Astrocyte (in vitro differentiated cells and primary cell): ENCODE data around the gene CLASP1. TPM values are rescaled to one million over a fixed set of nuclear protein-coding genes. Genes with fewer than 3 reads are reported as not detected.

Source experiments
- DNase-seq: peaks from one replicate; pipeline ENCODE4 v3.0.0-alpha.2; 2010; ENCODE audit warnings: low read depth
- FAIRE-seq: peaks from 2 replicates; lab custom pipeline; 2011; peaks lifted over from hg19 to GRCh38; lab: Jason Lieb, UNC
- H2AFZ ChIP-seq: 2 replicates; pipeline ENCODE4 v1.6.0; 2012; ENCODE audit warnings: low read depth, low read length, inconsistent platforms
- H3K27ac ChIP-seq: 2 replicates; pipeline ENCODE4 v1.5.1; 2011; ENCODE audit warnings: low read depth, low read length, inconsistent platforms
- H3K27me3 ChIP-seq: 2 replicates; pipeline ENCODE4 v1.6.0; 2011; ENCODE audit warnings: low read length, inconsistent platforms; ENCODE audit not compliant: insufficient read depth
- H3K36me3 ChIP-seq: 2 replicates; pipeline ENCODE4 v1.5.1; 2011; ENCODE audit warnings: low read length, inconsistent platforms; ENCODE audit not compliant: insufficient read depth
- H3K4me1 ChIP-seq: 2 replicates; pipeline ENCODE4 v1.5.1; 2011; ENCODE audit warnings: low read length, inconsistent platforms; ENCODE audit not compliant: insufficient read depth
- H3K4me2 ChIP-seq: 2 replicates; pipeline ENCODE4 v1.6.0; 2012; ENCODE audit warnings: low read length, inconsistent platforms
- H3K4me3 ChIP-seq: 2 replicates; pipeline ENCODE4 v1.5.1; 2011; ENCODE audit warnings: low read depth, mild to moderate bottlenecking, low read length, inconsistent platforms; ENCODE audit not compliant: insufficient read depth
- H3K79me2 ChIP-seq: 2 replicates; pipeline ENCODE4 v1.6.0; 2012; ENCODE audit warnings: mild to moderate bottlenecking, low read length, inconsistent platforms; ENCODE audit not compliant: insufficient read depth
- H3K9ac ChIP-seq: 2 replicates; pipeline ENCODE4 v1.6.0; 2012; ENCODE audit warnings: mild to moderate bottlenecking, low read length, inconsistent platforms
- H3K9me3 ChIP-seq: 2 replicates; pipeline ENCODE4 v1.5.1; 2012; ENCODE audit warnings: low read depth, mild to moderate bottlenecking, low read length, inconsistent platforms; ENCODE audit not compliant: insufficient read depth
- H4K20me1 ChIP-seq: 2 replicates; pipeline ENCODE4 v1.6.0; 2012; ENCODE audit warnings: low read length, inconsistent platforms; ENCODE audit not compliant: insufficient read depth
- H3K27ac Mint-ChIP-seq: one replicate; pipeline ENCODE4 v1.8.0; 2021; ENCODE audit warnings: mild to moderate bottlenecking, mixed read lengths; ENCODE audit not compliant: unreplicated experiment
- H3K27me3 Mint-ChIP-seq: one replicate; pipeline ENCODE4 v1.8.0; 2021; ENCODE audit warnings: low read depth, mixed read lengths; ENCODE audit not compliant: unreplicated experiment
- H3K36me3 Mint-ChIP-seq: one replicate; pipeline ENCODE4 v1.8.0; 2021; ENCODE audit warnings: low read depth, mixed read lengths; ENCODE audit not compliant: unreplicated experiment
- H3K4me1 Mint-ChIP-seq: one replicate; pipeline ENCODE4 v1.8.0; 2021; ENCODE audit warnings: low read depth, mixed read lengths; ENCODE audit not compliant: unreplicated experiment
- H3K4me3 Mint-ChIP-seq: one replicate; pipeline ENCODE4 v1.8.0; 2021; ENCODE audit warnings: mild to moderate bottlenecking, moderate library complexity, mixed read lengths; ENCODE audit not compliant: unreplicated experiment
- H3K9me3 Mint-ChIP-seq: one replicate; pipeline ENCODE4 v1.8.0; 2021; ENCODE audit warnings: mild to moderate bottlenecking, mixed read lengths; ENCODE audit not compliant: unreplicated experiment
- CTCF ChIP-seq: IDR thresholded peaks from 2 replicates; pipeline ENCODE4 v1.5.1; 2011; ENCODE audit warnings: low read depth, mild to moderate bottlenecking, inconsistent platforms, low read length, moderate library complexity; ENCODE audit not compliant: insufficient read depth
- EZH2 ChIP-seq: IDR thresholded peaks from 2 replicates; pipeline ENCODE4 v1.6.1; 2012; ENCODE audit warnings: mild to moderate bottlenecking, low read length, inconsistent platforms; ENCODE audit not compliant: insufficient read depth
- total RNA-seq: library from RNA; stranded (reverse); gene quantifications from 2 replicates; pipeline ENCODE4 v1.2.1, GENCODE V29; 2021

CLASP1 gene
- total RNA-seq, 1 donor from 2014 or later, result 56.7 TPM

GRCh38 chr2:121596221-121597080 is 52.8 kb downstream of the CLASP1 start:
- TF ChIP-seq EZH2, result no peak
- TF ChIP-seq CTCF, result peak; percentile 36
- Histone ChIP-seq H3K79me2 (peaks cover 57% of the 10 kb centered on the region), H3K4me2 (peak overlapping the region; percentile 68), H3K27me3 (no peaks in the 10 kb centered on the region), H3K9ac (peak overlapping the region; percentile 64), H4K20me1 (peaks cover 46% of the 10 kb centered on the region), H3K27ac (peak overlapping the region; percentile 23), H2AFZ (peak overlapping the region; percentile 36), H3K36me3 (no peaks in the 10 kb centered on the region), H3K4me3 (no peak overlapping the region), H3K9me3 (no peaks in the 10 kb centered on the region), H3K4me1 (peaks cover 8% of the 10 kb centered on the region)
- peak; percentile 43 for FAIRE-seq
- H3K9me3 Mint-ChIP-seq, result no peaks in the 10 kb centered on the region
- no peaks in the 10 kb centered on the region for H3K27me3 Mint-ChIP-seq
- peak overlapping the region; percentile 81 for H3K27ac Mint-ChIP-seq
- DNase-seq, result peak; percentile 26
- H3K36me3 Mint-ChIP-seq, result peaks cover 6% of the 10 kb centered on the region
- H3K4me3 Mint-ChIP-seq, result no peak overlapping the region
- peaks cover 24% of the 10 kb centered on the region for H3K4me1 Mint-ChIP-seq

- Histone ChIP-seq H3K27ac (no peak overlapping the region), H3K36me3 (no peaks in the 10 kb centered on the region), H3K4me3 (no peak overlapping the region), H3K4me2 (no peak overlapping the region), H3K79me2 (peaks cover 54% of the 10 kb centered on the region), H4K20me1 (peaks cover 41% of the 10 kb centered on the region), H3K4me1 (peaks cover 8% of the 10 kb centered on the region), H3K9ac (no peak overlapping the region), H2AFZ (no peak overlapping the region), H3K9me3 (no peaks in the 10 kb centered on the region), H3K27me3 (no peaks in the 10 kb centered on the region)
- peaks cover 5% of the 10 kb centered on the region for H3K36me3 Mint-ChIP-seq
- FAIRE-seq (no peak), DNase-seq (no peak)
- TF ChIP-seq CTCF (no peak), EZH2 (no peak)
- H3K9me3 Mint-ChIP-seq, result no peaks in the 10 kb centered on the region
- H3K27ac Mint-ChIP-seq, result no peak overlapping the region
- peaks cover 21% of the 10 kb centered on the region for H3K4me1 Mint-ChIP-seq
- H3K27me3 Mint-ChIP-seq, result no peaks in the 10 kb centered on the region
- H3K4me3 Mint-ChIP-seq, result no peak overlapping the region
These were observed 54.0 kb downstream of the CLASP1 start for GRCh38 chr2:121595012-121595891.
